ENCODE data around the gene BCR. TPM values are rescaled to one million over a fixed set of nuclear protein-coding genes. Genes with fewer than 3 reads are reported as not detected.

Gene BCR
- total and polyA plus RNA-seq, 12 donors: 18.7 to 64.3 (median 42.4) TPM

GRCh38 chr22:23180893-23181720 lies 798 bp downstream of the BCR start:
- 8 to 21% (median 14%) methylated on average over 13 to 112 of the region's 112 CpGs for WGBS, 4 donors

GRCh38 chr22:23181721-23182308 lies 1.5 kb downstream of the BCR start:
- H3K36me3 ChIP-seq (replicated peaks in 1 of 2): no peaks in the 10 kb centered on the region
- no peaks in the 10 kb centered on the region for H3K9me3 ChIP-seq (replicated peaks in 1 of 3)
- no peaks in the 10 kb centered on the region for H3K27me3 ChIP-seq
- TF ChIP-seq CTCF (IDR thresholded peaks at IDR 0.05) (no peak), POLR2A (IDR thresholded peaks at IDR 0.05) (no peak)
- DNase-seq: no peak
- intact Hi-C loops (cut with DNase I): no loop called here
- H3K27ac ChIP-seq: peak overlapping the region in 1 of 5 donors; percentile 92
- WGBS, 4 donors: 42 to 66% (median 55%) methylated on average over 13 to 43 of the region's 43 CpGs
- H3K4me3 ChIP-seq: peak overlapping the region in 2 of 4 donors; percentile 18 to 82
- peaks cover 27 to 59% of the 10 kb centered on the region in 2 donors for H3K4me1 ChIP-seq (replicated peaks in 1 of 2)

More at GRCh38 chr22:23180893-23181720, 798 bp downstream of the BCR start:
- Histone ChIP-seq H3K27me3 (no peaks in the 10 kb centered on the region), H3K4me3 (peak overlapping the region in 2 of 4 donors; percentile 18 to 82), H3K9me3 (replicated peaks in 1 of 3) (no peaks in the 10 kb centered on the region), H3K4me1 (replicated peaks in 1 of 2) (peaks cover 27 to 56% of the 10 kb centered on the region in 2 donors), H3K27ac (peak overlapping the region in 1 of 5 donors; percentile 92), H3K36me3 (replicated peaks in 1 of 2) (no peaks in the 10 kb centered on the region)
- TF ChIP-seq CTCF (IDR thresholded peaks at IDR 0.05): no peak
- no peak for TF ChIP-seq POLR2A (IDR thresholded peaks at IDR 0.05)
- DNase-seq: peak in 4 of 7 donors; percentile 30 to 46 (median 42)
- intact Hi-C loops (cut with DNase I): no loop called here

GRCh38 chr22:23182309-23183060 lies 2.2 kb downstream of the BCR start:
- Histone ChIP-seq H3K27ac (peak overlapping the region in 1 of 5 donors; percentile 35), H3K36me3 (replicated peaks in 1 of 2) (no peaks in the 10 kb centered on the region), H3K27me3 (no peaks in the 10 kb centered on the region), H3K4me1 (replicated peaks in 1 of 2) (peaks cover 27 to 63% of the 10 kb centered on the region in 2 donors), H3K4me3 (peak overlapping the region in 2 of 4 donors; percentile 18 to 82), H3K9me3 (replicated peaks in 1 of 3) (no peaks in the 10 kb centered on the region)
- peak in 3 of 7 donors; percentile 29 to 44 (median 40) for DNase-seq
- intact Hi-C loops (cut with DNase I): no loop called here
- 33 to 51% (median 43%) methylated on average over 11 to 12 of the region's 12 CpGs for WGBS, 4 donors
- no peak for TF ChIP-seq CTCF (IDR thresholded peaks at IDR 0.05)
- TF ChIP-seq POLR2A (IDR thresholded peaks at IDR 0.05): no peak
